Fibroblast of lung (primary cell): Measurements from ENCODE around the gene FBN1. TPM values are rescaled to one million over a fixed set of nuclear protein-coding genes. Genes with fewer than 3 reads are reported as not detected.

Source experiments
- DNase-seq, 2 donors: peaks; one replicate each; pipeline versions ENCODE4 v3.0.0 to v3.0.0-alpha.2; 2010; ENCODE audit warnings: low read depth in 2 of 2
- H2AFZ ChIP-seq: 2 replicates; pipeline ENCODE4 v1.5.1; 2012; ENCODE audit warnings: low read length, control low read depth, inconsistent platforms
- H3K27ac ChIP-seq: 2 replicates; pipeline ENCODE4 v1.5.1; 2011; ENCODE audit warnings: low read length, control low read depth; ENCODE audit not compliant: insufficient read depth
- H3K27me3 ChIP-seq: 2 replicates; pipeline ENCODE4 v1.5.1; 2011; ENCODE audit warnings: mild to moderate bottlenecking, low read length; ENCODE audit not compliant: control insufficient read depth, insufficient read depth
- H3K36me3 ChIP-seq: 2 replicates; pipeline ENCODE4 v1.5.1; 2011; ENCODE audit warnings: low read length; ENCODE audit not compliant: control insufficient read depth, insufficient read depth
- H3K4me1 ChIP-seq: 2 replicates; pipeline ENCODE4 v1.5.1; 2011; ENCODE audit warnings: low read length; ENCODE audit not compliant: control insufficient read depth, insufficient read depth; ENCODE audit errors: extremely low read depth
- H3K4me2 ChIP-seq: 2 replicates; pipeline ENCODE4 v1.5.1; 2011; ENCODE audit warnings: low read length, control low read depth; ENCODE audit not compliant: insufficient read depth; ENCODE audit errors: extremely low read depth
- H3K4me3 ChIP-seq, 4 experiments: fragments of 200-600 bp in 1 of 4; sonication (generic) in 1 of 4; replicated peaks in 1 of 4; 2 replicates each; pipeline ENCODE4 v1.5.1; 2011 to 2016; ENCODE audit warnings: low read length in 4 of 4, low read depth in 3 of 4, mild to moderate bottlenecking in 3 of 4, control low read depth in 2 of 4, inconsistent platforms in 1 of 4, mixed read lengths in 1 of 4; ENCODE audit not compliant: insufficient read depth in 1 of 4; ENCODE audit errors: control extremely low read depth in 1 of 4
- H3K79me2 ChIP-seq: 2 replicates; pipeline ENCODE4 v1.5.1; 2012; ENCODE audit warnings: mild to moderate bottlenecking, low read length, inconsistent platforms; ENCODE audit not compliant: control insufficient read depth, insufficient read depth
- H3K9ac ChIP-seq: 2 replicates; pipeline ENCODE4 v1.5.1; 2011; ENCODE audit warnings: mild to moderate bottlenecking, low read length, control low read depth; ENCODE audit not compliant: insufficient read depth
- H3K9me3 ChIP-seq: 2 replicates; pipeline ENCODE4 v1.5.1; 2012; ENCODE audit warnings: low read depth, low read length; ENCODE audit not compliant: control insufficient read depth, insufficient read depth
- H4K20me1 ChIP-seq: 2 replicates; pipeline ENCODE4 v1.5.1; 2011; ENCODE audit warnings: low read length; ENCODE audit not compliant: control insufficient read depth, insufficient read depth; ENCODE audit errors: extremely low read depth
- CTCF ChIP-seq, 2 donors: IDR thresholded peaks in 1 of 2; conservative IDR thresholded peaks in 1 of 2; 1 replicate in 1 of 2; 2 replicates in 1 of 2; pipeline ENCODE4 v1.5.1; 2011 to 2012; ENCODE audit warnings: low read length in 2 of 2, control low read depth in 1 of 2, inconsistent platforms in 1 of 2, low read depth in 1 of 2, mild to moderate bottlenecking in 1 of 2
- EZH2 ChIP-seq: IDR thresholded peaks from 2 replicates; pipeline ENCODE4 v1.5.1; 2012; ENCODE audit warnings: low read length, control low read depth, mild to moderate bottlenecking; ENCODE audit errors: missing control alignments
- polyA plus RNA-seq, 2 donors: library from polyadenylated mRNA; depleted of rRNA in 1 of 2; stranded (reverse) in 1 of 2; unstranded in 1 of 2; fragments of >200 nt; gene quantifications; 2 replicates each; pipeline ENCODE4 v1.2.1, GENCODE V29; 2011 to 2012; ENCODE audit warnings: missing spikeins in 1 of 2
- total RNA-seq: library from RNA; depleted of rRNA; stranded (reverse); fragments of >200 nt; gene quantifications from 2 replicates; pipeline ENCODE4 v1.2.1, GENCODE V29; 2014

The FBN1 gene
- total and polyA plus RNA-seq, 2 donors (not counting 1 experiment from before 2014, with no cell fraction given) = 368 to 446 TPM

DNA sequence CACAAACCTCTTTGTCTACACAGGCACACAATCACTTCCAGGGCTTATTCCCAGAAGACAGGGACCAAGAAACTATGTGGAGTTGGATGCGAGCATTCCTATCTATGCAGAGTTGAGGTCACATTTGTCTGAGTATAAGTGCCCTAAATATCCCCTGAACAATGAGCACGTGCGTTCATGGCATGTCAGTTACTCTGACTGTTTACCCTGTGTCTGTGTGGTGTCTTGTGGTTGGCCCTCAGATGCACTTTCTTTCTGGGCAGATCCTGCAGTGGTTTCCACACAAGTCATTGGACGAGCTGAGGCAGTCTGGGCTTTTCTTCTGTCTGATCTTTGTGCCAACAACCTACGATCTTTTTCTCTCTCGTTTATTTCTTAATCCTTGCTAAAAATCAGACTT lies 134.5 kb downstream of the FBN1 start:
- no peak for TF ChIP-seq CTCF (conservative IDR thresholded peaks at IDR 0.05 in 1 of 2, IDR thresholded peaks at IDR 0.05 in 1 of 2; ENCODE audit: low read depth in 1 of 2, low read length in 2 of 2)
- no peak for TF ChIP-seq EZH2
- no peak overlapping the region for H3K27ac ChIP-seq

DNA sequence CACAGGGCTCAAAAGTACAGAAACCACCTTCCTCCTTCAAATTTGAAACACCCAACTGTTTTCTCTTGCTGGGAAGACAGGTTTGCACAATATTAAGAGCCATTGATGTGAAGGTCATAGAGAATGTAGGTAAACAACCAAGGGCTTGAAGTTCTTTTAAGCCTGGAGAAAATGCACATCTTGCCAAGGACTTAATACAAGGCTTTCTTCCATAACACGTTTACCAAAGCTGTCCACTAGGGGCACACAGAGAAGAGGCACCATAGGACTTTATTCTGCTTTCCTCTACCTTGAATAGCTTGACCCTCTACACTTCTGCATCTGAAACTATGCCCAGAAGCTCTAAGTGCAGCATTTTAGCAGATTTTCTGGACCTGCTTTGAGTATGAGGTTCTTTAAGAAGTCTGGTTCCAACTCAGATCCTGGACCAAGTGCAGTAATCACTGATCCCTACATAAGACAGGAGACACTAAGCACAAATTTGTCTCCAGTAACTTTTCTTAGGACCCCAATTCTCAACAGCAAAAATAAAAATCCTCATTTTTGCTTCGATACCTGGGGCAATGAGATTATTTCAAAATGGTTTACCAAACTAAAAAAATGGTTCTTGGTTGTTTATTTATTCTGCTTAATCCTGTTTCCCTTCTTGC lies 138.0 kb downstream of the FBN1 start:
- Histone ChIP-seq H3K36me3 (peaks cover 20% of the 10 kb centered on the region), H4K20me1 (no peaks in the 10 kb centered on the region), H3K79me2 (no peaks in the 10 kb centered on the region), H3K4me2 (no peak overlapping the region), H3K4me3 (no peak overlapping the region), H3K27me3 (no peaks in the 10 kb centered on the region), H3K9ac (no peak overlapping the region), H3K4me1 (no peaks in the 10 kb centered on the region), H2AFZ (no peak overlapping the region), H3K9me3 (no peaks in the 10 kb centered on the region), H3K27ac (no peak overlapping the region)
- peak; percentile 59 to 68 for DNase-seq
- TF ChIP-seq EZH2 (no peak), CTCF (conservative IDR thresholded peaks at IDR 0.05 in 1 of 2, IDR thresholded peaks at IDR 0.05 in 1 of 2; ENCODE audit: low read depth in 1 of 2, low read length in 2 of 2) (peak; percentile 65 to 76)

More for the DNA sequence above, 134.5 kb downstream of the FBN1 start:
- H3K79me2 ChIP-seq = no peaks in the 10 kb centered on the region
- H3K9me3 ChIP-seq = no peaks in the 10 kb centered on the region
- DNase-seq = peak in 1 of 2 donors; percentile 44
- H3K4me1 ChIP-seq = no peaks in the 10 kb centered on the region
- no peak overlapping the region for H3K4me2 ChIP-seq
- no peaks in the 10 kb centered on the region for H4K20me1 ChIP-seq
- H3K4me3 ChIP-seq = no peak overlapping the region
- H3K36me3 ChIP-seq = peaks cover 17% of the 10 kb centered on the region
- no peaks in the 10 kb centered on the region for H3K27me3 ChIP-seq
- no peak overlapping the region for H2AFZ ChIP-seq
- no peak overlapping the region for H3K9ac ChIP-seq

- Histone ChIP-seq H2AFZ (no peak overlapping the region), H3K9me3 (no peaks in the 10 kb centered on the region), H3K4me3 (no peak overlapping the region), H3K9ac (no peak overlapping the region), H3K79me2 (no peaks in the 10 kb centered on the region), H3K4me1 (no peaks in the 10 kb centered on the region), H3K27ac (no peak overlapping the region), H3K36me3 (peaks cover 20% of the 10 kb centered on the region), H3K27me3 (no peaks in the 10 kb centered on the region), H3K4me2 (no peak overlapping the region), H4K20me1 (no peaks in the 10 kb centered on the region)
- TF ChIP-seq CTCF (conservative IDR thresholded peaks at IDR 0.05 in 1 of 2, IDR thresholded peaks at IDR 0.05 in 1 of 2; ENCODE audit: low read depth in 1 of 2, low read length in 2 of 2) (no peak), EZH2 (no peak)
- DNase-seq = no peak
Measured at GRCh38 chr15:48505067-48505466, 140.4 kb downstream of the FBN1 start.
